Ammon's horn (tissue), 1 donor: ENCODE results near the gene BRWD1.

ENCODE experiments used
- DNase-seq: peaks from one replicate; pipeline ENCODE4 v3.0.0-alpha.2; 2016; ENCODE audit warnings: low spot score

BRWD1 gene

DNA sequence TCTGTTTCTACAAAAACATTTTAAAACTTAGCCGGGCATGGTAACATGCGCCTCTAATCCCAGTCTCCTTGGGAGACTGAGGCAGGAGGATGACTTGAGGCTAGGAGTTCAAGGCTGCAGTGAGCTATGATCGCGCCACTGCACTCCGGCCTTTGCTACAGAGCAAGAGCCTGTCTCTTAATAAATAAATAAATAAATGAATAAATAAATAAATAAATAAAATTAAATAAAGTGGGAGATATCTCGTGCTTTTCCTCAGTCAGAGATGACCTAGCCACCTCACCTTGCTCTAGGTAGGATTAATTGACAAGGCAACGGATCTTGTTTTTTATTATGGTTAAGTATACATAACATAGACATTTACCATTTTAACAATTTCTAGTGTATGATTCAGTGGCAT is 14.3 kb upstream of the BRWD1 start:
- DNase-seq = no peak

DNA sequence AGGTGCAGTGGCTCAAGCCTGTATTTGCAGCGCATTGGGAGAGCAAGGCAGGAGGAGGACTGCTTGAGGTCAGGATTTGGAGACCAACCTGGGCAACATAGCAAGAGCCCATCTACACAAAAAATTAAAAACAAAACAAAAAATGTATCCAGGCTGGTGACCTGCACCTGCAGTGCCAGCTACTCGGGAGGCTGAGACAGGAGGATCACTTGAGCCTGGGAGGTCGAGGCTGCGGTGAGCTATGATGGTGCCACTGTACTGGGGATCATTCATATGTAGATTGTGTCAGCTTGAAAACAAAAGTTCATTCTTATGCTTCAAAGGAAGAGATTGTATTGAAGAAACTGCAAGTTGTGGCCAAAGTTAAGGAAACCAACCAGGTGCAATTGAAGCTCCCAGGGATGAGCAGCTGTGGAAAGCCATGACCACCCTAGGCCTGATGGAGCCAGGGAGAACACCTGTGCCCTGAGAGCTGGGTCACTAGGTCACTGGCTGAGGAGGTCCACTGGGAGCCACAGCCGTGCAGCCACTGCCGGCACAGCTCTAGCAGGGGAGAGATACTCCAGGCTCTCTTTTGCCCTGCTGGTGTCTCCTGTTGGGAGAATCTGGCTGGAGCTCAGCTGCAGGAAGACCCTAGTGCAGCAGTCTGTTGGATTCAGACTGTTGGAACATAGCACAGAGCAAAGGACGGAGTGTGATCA is 13.3 kb upstream of the BRWD1 start:
- DNase-seq = no peak

DNA sequence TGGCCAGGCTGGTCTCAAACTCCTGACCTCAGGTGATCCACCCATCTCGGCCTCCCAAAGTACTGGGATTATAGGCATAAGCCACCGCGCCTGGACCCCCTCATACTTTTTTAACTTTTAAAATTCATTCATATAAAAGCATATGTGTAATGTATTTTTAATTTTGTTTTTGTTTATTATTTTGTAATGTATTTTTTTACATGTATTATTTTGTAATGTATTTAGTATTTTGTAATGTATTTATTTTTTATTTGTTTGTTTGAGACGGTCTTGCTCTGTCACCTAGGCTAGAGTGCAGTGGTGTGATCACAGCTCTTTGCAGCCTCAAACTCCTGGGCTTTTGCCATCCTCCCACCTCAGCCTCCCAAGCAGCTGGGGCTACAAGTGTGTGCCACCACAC is 12.0 kb upstream of the BRWD1 start:
- DNase-seq = no peak

GRCh38 chr21:39321424-39321823 is 8.0 kb upstream of the BRWD1 start:
- DNase-seq = no peak

GRCh38 chr21:39319814-39320332 is 6.4 kb upstream of the BRWD1 start:
- no peak for DNase-seq

GRCh38 chr21:39319251-39319756 is 5.9 kb upstream of the BRWD1 start:
- peak; percentile 18 for DNase-seq

DNA sequence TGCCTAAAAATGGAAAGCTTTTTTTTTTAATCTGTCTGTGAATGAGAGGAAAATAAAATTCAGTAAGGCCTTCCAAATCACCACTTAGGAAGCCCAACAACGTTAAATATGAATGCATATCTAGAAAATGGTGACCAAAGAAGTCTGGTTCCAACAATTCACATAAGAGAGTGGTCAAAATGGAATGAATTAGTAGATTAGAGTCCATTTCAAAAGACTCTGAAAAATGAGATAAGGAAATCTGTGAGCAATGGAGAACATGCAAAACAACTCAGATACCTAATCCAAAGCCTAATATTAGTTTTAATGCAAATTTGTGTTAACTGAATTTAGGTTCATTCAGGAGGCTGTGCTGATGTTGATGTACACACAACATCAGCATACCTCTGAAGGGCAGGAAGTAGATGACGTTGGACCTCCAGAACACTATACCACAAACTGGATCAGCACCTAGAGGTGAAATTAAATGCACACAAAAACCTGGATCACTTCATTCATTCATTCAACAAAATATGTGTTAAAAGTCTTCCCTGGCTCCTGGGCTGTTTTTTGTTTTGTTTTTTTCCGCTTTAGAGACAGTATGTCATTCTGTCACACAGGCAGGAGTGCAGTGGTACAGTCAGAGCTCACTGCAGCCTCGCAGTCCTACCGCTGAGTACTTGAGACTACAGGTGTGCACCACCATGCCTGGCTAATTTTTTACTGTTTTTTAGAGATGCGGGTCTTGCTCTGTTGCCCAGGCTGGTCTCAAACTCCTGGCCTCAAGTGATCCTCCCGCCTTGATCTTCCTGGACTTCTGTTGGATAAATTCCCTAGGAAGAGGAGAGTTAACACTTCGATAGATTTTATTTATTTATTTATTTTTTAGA is 4.9 kb upstream of the BRWD1 start:
- DNase-seq = no peak

DNA sequence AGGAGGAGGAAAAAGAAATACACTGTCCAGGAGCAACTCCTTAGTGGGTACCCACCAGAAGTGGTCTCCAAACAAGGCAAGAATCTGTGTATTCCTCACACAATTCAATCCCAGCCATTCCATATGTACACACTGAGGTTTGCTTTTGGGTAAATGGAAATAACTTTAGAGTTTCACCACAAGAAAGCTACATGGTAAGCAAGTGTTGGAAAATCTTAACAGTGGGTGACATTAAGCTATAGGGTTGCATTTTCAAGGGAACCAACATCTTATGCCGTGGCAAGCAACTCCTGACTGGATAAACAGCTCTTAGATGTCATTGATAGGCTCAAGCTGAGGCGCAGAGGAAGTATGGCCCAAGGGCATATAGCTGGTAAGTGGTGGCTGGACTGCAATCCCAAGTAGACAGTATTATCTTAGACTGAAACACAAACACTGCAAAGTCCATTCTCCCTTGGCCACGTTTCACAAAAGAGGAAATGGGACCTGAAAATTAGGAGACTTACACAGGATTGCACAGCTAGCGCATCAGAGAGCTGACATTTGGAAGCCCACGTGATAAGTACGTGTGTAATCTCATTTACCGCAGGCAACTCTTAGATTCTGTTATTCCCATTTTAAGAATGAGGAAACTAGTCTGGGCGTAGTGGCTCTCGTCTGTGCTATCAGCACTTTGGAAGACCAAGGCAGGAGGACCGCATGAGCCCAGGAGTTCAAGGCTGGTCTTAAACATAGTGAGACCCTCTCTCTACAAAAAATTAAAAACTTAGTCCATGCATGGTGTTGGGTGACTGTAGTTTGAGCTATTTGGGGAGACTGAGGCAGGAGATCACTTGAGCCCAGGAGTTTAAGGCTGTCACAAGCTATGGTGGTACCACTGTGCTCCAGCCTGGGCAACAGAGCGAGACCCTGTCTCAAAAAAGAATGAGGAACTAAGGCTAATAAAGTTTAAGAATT is 4.0 kb upstream of the BRWD1 start:
- peak; percentile 64 for DNase-seq

GRCh38 chr21:39316729-39317128 is 3.3 kb upstream of the BRWD1 start:
- no peak for DNase-seq

DNA sequence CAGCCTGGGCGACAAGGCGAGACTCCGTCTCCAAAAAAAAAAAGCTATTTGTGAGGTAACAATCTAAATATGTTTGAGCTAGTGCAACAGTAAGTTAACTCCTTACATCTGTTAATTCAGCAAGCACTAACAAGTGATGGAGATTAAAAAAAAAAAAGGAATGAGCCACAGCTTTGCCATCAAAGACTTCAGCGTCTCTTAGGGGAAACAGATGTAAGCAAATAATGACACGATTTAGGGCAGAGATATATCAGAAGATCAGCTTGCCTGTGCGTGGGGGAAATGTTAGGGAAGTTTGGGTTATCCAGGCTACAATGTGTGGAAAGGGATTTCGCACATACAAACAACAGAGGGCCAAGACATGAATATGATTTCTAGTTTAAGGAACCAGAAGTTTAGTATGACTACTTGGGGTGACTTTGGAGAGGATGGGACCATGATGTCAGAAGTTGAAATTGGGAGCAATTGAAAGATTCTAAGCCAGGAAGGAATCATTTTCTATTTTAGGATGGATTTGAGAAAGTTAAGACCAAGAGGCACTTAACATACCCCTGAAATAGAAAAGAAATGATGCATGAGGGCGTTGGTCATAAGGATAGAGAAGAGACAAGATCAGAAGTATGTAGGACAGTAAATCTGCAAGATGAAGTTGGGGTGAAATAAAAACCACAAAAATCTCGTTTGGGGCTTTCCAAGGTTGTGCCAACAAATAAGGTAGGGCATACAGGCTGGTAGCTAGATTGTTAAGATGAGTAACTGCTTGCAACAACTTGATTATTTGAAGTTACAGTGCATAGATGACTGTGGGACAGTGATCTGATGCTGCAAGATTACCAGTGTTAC is 2.4 kb upstream of the BRWD1 start:
- DNase-seq = no peak

- DNase-seq = peak; percentile 62
Measured at GRCh38 chr21:39314143-39315027, 953 bp upstream of the BRWD1 start.

- DNase-seq = peak; percentile 27
Measured at GRCh38 chr21:39313042-39313570, 326 bp downstream of the BRWD1 start.

DNA sequence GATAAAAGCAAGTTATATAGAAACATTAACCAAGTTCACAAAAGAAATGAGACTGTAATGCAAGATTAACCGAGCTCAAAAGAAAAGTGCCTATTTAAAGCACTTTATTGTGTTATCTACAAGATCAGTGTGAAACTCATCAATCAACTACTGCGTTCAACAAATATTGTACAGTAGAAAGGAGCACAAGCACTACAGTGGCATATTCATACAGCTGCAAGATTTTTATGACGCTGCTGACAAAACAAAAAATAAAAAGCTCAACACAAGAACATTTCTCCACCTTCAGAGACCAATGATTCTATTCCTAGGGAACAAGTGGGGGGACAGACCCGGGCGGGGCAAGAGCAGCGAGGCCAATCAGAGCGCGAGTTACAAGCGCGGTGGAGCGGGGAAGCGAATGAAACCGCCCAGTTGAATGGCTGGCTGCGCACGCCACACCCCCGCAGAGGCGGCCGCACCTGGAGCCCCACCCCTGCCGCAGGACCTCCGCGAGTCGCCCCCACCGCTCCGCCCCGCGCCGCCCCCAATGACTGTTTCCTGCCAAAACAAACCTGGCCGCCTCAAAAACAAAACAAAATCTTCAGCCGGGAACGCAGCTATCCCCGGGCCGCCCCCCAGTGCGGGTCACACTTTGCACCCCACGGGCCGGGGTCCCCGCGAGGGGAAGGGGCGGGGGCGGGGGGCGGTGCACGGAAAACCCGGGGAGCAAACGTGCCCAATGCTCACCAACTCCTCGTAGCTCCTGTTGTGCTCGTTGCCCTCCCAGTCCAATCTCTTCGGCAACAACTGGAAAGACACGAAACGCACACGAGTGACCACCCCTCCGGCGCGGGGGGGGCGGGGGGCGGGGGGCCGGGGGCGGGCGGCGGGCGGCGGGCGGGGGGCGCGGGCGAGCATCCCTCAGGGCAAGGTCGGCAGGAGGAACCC is 1.1 kb downstream of the BRWD1 start:
- peak; percentile 98 for DNase-seq

DNA sequence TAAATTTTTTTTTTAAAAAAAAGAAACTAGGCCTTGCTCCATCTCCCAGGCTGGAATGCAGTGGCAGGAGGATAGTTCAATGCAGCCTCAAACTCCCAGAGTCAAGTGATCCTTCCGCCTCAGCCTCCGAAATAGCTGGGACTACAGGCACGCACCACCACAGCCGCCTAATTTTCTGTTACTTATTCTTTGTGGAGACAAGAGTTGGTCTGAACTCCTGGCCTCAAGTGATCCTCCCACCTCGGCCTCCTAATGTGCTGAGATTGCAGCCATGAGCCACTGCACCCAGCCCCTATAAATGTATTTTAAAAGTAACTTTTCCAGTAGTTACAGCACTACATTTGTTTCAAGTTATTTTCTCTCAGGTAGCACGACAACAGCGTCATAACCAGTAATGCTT is 2.3 kb downstream of the BRWD1 start:
- DNase-seq = no peak

- DNase-seq = no peak
Measured at GRCh38 chr21:39307466-39307865, 6.0 kb downstream of the BRWD1 start.

GRCh38 chr21:39300587-39300986 is 12.8 kb downstream of the BRWD1 start:
- DNase-seq = no peak

GRCh38 chr21:39296891-39297290 is 16.5 kb downstream of the BRWD1 start:
- no peak for DNase-seq

- no peak for DNase-seq
Measured at GRCh38 chr21:39288987-39289386, 24.4 kb downstream of the BRWD1 start.
